Measurements from ENCODE around the gene PRICKLE1. TPM values are rescaled to one million over a fixed set of nuclear protein-coding genes. Genes with fewer than 3 reads are reported as not detected.

The PRICKLE1 gene
- total RNA-seq, 1 experiment from 2014 or later = 1.1 TPM

DNA sequence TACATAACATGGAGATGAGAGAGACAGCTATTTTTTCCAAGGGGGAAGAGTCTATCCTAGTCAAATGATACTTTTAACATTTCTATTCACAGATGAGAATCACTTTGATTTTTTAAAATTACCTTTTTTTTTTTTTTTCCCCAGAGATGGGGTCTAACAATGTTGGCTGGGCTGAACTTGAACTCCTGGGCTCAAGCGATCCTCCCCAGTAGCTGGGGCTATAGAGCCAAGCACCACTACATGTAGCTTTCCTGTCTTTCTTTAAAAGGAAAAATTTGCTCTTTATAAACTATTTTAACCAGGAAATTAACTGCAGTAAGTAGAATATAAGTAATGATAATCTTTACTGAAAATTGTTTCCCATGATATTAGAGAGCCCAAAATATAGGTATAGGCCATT, 3.3 kb downstream of the PRICKLE1 start:
- Histone ChIP-seq H3K4me1 (ENCODE audit: low read length) (no peaks in the 10 kb centered on the region), H2AFZ (ENCODE audit: low read length) (no peak overlapping the region), H3K27me3 (ENCODE audit: low read length) (no peaks in the 10 kb centered on the region), H3K27ac (ENCODE audit: low read length) (no peak overlapping the region), H3K9me3 (ENCODE audit: low read length) (no peaks in the 10 kb centered on the region), H3K4me2 (ENCODE audit: low read depth, low read length, poor library complexity, severe bottlenecking) (no peak overlapping the region), H3K9ac (ENCODE audit: low read length) (no peak overlapping the region), H3K79me2 (ENCODE audit: low read length) (no peaks in the 10 kb centered on the region), H3K9me2 (replicated peaks; ENCODE audit: insufficient read depth, low read length) (no peaks in the 10 kb centered on the region), H4K20me1 (ENCODE audit: insufficient read depth, low read depth, low read length) (no peaks in the 10 kb centered on the region), H3K4me3 (ENCODE audit: low read length) (no peak overlapping the region), H3K36me3 (ENCODE audit: insufficient read depth, low read length) (no peaks in the 10 kb centered on the region)
- DNase-seq = no peak

DNA sequence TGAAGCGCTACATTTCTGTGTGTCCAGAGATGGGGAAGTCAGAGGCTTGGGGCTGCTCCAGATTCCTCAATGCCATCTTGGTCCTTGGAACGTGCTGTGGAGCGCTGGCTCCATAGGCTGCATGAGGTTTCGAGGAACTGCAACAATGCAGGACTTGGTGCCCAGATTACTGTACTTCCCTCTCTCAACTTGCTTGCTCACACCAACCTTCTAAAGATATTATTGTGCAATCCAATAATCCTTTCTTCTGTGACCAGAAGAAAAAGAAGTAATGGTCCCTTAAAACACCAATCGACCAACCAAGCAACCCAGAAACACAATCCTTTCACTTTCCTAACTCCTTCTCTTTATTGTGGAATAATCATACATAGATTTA, 3.7 kb downstream of the PRICKLE1 start:
- Histone ChIP-seq H3K9me3 (ENCODE audit: low read length) (no peaks in the 10 kb centered on the region), H2AFZ (ENCODE audit: low read length) (no peak overlapping the region), H3K9ac (ENCODE audit: low read length) (no peak overlapping the region), H3K4me1 (ENCODE audit: low read length) (no peaks in the 10 kb centered on the region), H4K20me1 (ENCODE audit: insufficient read depth, low read depth, low read length) (no peaks in the 10 kb centered on the region), H3K79me2 (ENCODE audit: low read length) (no peaks in the 10 kb centered on the region), H3K9me2 (replicated peaks; ENCODE audit: insufficient read depth, low read length) (no peaks in the 10 kb centered on the region), H3K27me3 (ENCODE audit: low read length) (no peaks in the 10 kb centered on the region), H3K36me3 (ENCODE audit: insufficient read depth, low read length) (no peaks in the 10 kb centered on the region), H3K27ac (ENCODE audit: low read length) (no peak overlapping the region), H3K4me2 (ENCODE audit: low read depth, low read length, poor library complexity, severe bottlenecking) (no peak overlapping the region), H3K4me3 (ENCODE audit: low read length) (no peak overlapping the region)
- no peak for DNase-seq

DNA sequence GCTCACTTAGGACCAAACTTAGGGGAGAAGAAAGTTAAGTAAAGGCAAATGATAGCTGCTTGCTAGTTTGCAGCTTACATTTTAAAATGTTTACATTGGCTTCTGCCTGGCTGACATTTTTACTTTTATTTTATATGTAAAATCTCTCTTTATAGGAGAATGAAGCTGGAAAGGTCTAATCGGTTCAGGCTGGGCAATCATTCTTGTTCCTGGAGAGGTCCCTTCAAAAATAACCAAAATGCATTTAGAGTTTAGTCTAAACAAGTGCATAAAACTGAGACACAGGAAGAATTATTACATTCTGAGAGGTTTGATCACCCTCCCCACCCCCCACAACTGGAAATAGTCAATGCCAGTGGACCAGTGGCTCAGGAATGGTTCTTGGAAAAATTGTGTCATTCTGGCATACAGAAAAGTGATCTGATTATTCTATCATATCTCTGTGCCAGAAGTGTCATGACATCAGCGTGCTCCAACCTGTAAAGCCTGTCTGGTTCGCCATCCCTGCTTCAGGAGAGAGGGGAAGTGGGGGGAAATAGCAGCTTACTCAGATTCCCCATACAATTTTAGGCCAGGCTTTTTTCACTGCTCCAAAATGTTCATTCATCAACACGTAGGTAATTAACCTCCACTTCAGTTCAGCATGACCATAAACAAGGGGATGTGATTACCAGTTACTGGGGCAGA, 4.2 kb downstream of the PRICKLE1 start:
- no peaks in the 10 kb centered on the region for H3K4me1 ChIP-seq (ENCODE audit: low read length)
- H3K9me3 ChIP-seq (ENCODE audit: low read length) = no peaks in the 10 kb centered on the region
- no peaks in the 10 kb centered on the region for H3K36me3 ChIP-seq (ENCODE audit: insufficient read depth, low read length)
- H3K27me3 ChIP-seq (ENCODE audit: low read length) = no peaks in the 10 kb centered on the region
- no peak overlapping the region for H2AFZ ChIP-seq (ENCODE audit: low read length)
- no peak overlapping the region for H3K4me2 ChIP-seq (ENCODE audit: low read depth, low read length, poor library complexity, severe bottlenecking)
- H3K27ac ChIP-seq (ENCODE audit: low read length) = no peak overlapping the region
- no peaks in the 10 kb centered on the region for H4K20me1 ChIP-seq (ENCODE audit: insufficient read depth, low read depth, low read length)
- H3K79me2 ChIP-seq (ENCODE audit: low read length) = no peaks in the 10 kb centered on the region
- H3K4me3 ChIP-seq (ENCODE audit: low read length) = no peak overlapping the region
- H3K9me2 ChIP-seq (replicated peaks; ENCODE audit: insufficient read depth, low read length) = no peaks in the 10 kb centered on the region
- DNase-seq = no peak
- no peak overlapping the region for H3K9ac ChIP-seq (ENCODE audit: low read length)

DNA sequence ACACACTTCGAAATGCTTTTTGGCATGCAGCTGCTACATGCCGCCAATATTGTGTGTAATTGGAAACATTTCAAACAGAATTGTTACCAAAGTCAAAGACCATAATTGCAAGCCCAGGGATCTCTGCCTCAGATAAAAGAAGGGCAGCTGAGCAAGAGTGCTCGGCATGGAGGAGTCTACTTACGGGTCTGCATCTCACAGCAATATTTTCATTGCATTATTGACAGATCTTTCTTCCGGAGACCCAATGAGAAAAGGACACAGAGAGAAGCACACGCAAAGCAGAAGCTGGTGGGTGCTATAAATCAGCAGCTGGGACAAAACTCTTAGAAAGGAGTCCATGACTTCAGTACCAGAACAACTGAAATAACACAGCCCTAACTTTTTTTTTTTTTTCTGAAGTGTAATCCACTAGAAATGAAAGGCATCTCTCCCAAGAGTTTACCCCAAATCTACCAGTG, 4.9 kb downstream of the PRICKLE1 start:
- H3K9ac ChIP-seq (ENCODE audit: low read length) = no peak overlapping the region
- H3K79me2 ChIP-seq (ENCODE audit: low read length) = no peaks in the 10 kb centered on the region
- no peak overlapping the region for H3K4me2 ChIP-seq (ENCODE audit: low read depth, low read length, poor library complexity, severe bottlenecking)
- no peak for DNase-seq
- no peaks in the 10 kb centered on the region for H3K9me2 ChIP-seq (replicated peaks; ENCODE audit: insufficient read depth, low read length)
- H3K27ac ChIP-seq (ENCODE audit: low read length) = no peak overlapping the region
- no peaks in the 10 kb centered on the region for H3K9me3 ChIP-seq (ENCODE audit: low read length)
- no peak overlapping the region for H2AFZ ChIP-seq (ENCODE audit: low read length)
- no peaks in the 10 kb centered on the region for H3K27me3 ChIP-seq (ENCODE audit: low read length)
- H3K4me1 ChIP-seq (ENCODE audit: low read length) = no peaks in the 10 kb centered on the region
- H3K4me3 ChIP-seq (ENCODE audit: low read length) = no peak overlapping the region
- H4K20me1 ChIP-seq (ENCODE audit: insufficient read depth, low read depth, low read length) = no peaks in the 10 kb centered on the region
- no peaks in the 10 kb centered on the region for H3K36me3 ChIP-seq (ENCODE audit: insufficient read depth, low read length)

DNA sequence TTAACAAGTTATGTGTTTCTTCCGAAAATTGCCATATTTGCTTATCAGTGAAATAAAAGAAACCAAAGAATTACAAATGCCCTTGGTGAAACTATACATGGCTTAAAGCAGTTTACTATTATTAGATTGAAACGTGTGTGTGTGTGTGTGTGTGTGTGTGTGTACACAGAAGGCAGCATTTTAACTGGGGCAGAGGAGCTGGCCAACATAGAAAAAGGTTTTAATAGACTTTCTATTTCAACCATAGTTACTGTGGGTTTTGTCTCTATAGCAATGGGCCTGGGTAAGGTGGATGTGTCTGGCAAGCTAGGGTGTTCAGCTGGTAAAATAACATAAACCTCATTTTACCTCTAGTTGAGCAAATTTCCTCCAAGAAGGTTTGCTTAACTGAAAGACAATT, 6.5 kb downstream of the PRICKLE1 start:
- no peak overlapping the region for H3K27ac ChIP-seq (ENCODE audit: low read length)
- H3K4me3 ChIP-seq (ENCODE audit: low read length) = no peak overlapping the region
- H3K9me2 ChIP-seq (replicated peaks; ENCODE audit: insufficient read depth, low read length) = no peaks in the 10 kb centered on the region
- no peak overlapping the region for H2AFZ ChIP-seq (ENCODE audit: low read length)
- H4K20me1 ChIP-seq (ENCODE audit: insufficient read depth, low read depth, low read length) = no peaks in the 10 kb centered on the region
- no peak overlapping the region for H3K9ac ChIP-seq (ENCODE audit: low read length)
- no peaks in the 10 kb centered on the region for H3K79me2 ChIP-seq (ENCODE audit: low read length)
- H3K9me3 ChIP-seq (ENCODE audit: low read length) = no peaks in the 10 kb centered on the region
- no peak for DNase-seq
- H3K36me3 ChIP-seq (ENCODE audit: insufficient read depth, low read length) = no peaks in the 10 kb centered on the region
- no peaks in the 10 kb centered on the region for H3K27me3 ChIP-seq (ENCODE audit: low read length)
- H3K4me1 ChIP-seq (ENCODE audit: low read length) = no peaks in the 10 kb centered on the region
- H3K4me2 ChIP-seq (ENCODE audit: low read depth, low read length, poor library complexity, severe bottlenecking) = no peak overlapping the region

DNA sequence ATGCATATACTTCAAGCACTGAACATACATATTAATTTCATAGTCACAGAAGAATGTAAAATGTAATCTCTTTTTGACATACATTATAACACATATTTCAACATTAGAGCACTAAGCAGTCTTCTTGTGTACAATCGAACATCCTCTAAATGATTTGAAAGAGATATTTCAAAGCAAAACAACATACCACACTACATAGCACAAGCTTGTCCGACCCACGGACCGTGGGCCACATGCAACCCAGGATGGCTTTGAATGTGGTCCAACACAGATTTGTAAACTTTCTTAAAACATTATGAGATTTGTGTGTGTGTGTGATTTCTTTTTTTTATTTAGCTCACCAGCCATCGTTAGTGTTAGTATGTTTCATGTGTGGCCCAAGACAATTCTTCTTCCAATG, 7.0 kb downstream of the PRICKLE1 start:
- Histone ChIP-seq H3K9me2 (replicated peaks; ENCODE audit: insufficient read depth, low read length) (no peaks in the 10 kb centered on the region), H3K27ac (ENCODE audit: low read length) (no peak overlapping the region), H3K9ac (ENCODE audit: low read length) (no peak overlapping the region), H2AFZ (ENCODE audit: low read length) (no peak overlapping the region), H3K4me2 (ENCODE audit: low read depth, low read length, poor library complexity, severe bottlenecking) (no peak overlapping the region), H3K4me3 (ENCODE audit: low read length) (no peak overlapping the region), H3K9me3 (ENCODE audit: low read length) (no peaks in the 10 kb centered on the region), H3K36me3 (ENCODE audit: insufficient read depth, low read length) (no peaks in the 10 kb centered on the region), H3K79me2 (ENCODE audit: low read length) (no peaks in the 10 kb centered on the region), H3K4me1 (ENCODE audit: low read length) (no peaks in the 10 kb centered on the region), H4K20me1 (ENCODE audit: insufficient read depth, low read depth, low read length) (no peaks in the 10 kb centered on the region), H3K27me3 (ENCODE audit: low read length) (no peaks in the 10 kb centered on the region)
- DNase-seq = no peak

DNA sequence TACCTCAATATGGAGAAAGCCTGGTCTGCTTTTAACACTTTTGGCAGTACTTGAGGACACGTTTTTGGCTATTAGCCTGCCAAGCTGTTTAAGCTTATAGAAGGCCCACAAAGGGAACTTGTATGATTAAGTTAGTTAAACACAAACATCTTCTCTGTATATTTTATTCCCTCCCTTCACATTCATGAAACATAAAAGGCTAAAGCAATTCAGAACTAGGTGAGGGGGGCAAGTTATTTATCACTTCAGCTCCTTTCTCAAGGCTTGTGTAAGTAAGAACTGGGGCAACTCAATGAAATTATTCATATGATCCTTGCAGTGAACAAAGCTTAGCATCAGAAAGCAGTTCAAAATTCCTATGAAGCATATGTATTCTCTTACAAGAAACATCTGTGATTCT, 7.5 kb downstream of the PRICKLE1 start:
- no peak overlapping the region for H3K4me2 ChIP-seq (ENCODE audit: low read depth, low read length, poor library complexity, severe bottlenecking)
- no peak for DNase-seq
- no peaks in the 10 kb centered on the region for H3K79me2 ChIP-seq (ENCODE audit: low read length)

DNA sequence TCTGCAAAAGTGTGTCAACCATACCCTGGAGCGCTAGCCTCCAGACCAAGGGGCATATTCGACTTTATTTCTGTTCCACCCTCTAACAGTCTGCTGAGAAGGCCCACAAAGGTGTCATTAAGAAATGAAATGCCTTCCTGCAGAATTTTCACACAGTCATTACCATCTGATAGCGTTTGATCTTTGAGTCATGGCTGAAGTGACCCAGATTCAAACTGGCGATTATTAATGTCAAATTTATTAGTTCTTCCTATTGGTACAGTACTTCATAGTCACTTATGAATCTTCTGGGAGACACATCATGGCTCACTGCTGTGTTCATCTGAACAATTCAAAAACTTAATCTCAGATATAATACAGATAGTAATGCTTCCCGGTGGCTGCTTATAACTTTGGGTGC, 13.2 kb downstream of the PRICKLE1 start:
- H3K27me3 ChIP-seq (ENCODE audit: low read length) = no peaks in the 10 kb centered on the region
- no peak overlapping the region for H3K9ac ChIP-seq (ENCODE audit: low read length)
- no peak for DNase-seq
- no peaks in the 10 kb centered on the region for H3K9me3 ChIP-seq (ENCODE audit: low read length)
- H4K20me1 ChIP-seq (ENCODE audit: insufficient read depth, low read depth, low read length) = no peaks in the 10 kb centered on the region
- H3K4me3 ChIP-seq (ENCODE audit: low read length) = no peak overlapping the region
- no peak overlapping the region for H3K4me2 ChIP-seq (ENCODE audit: low read depth, low read length, poor library complexity, severe bottlenecking)
- H3K36me3 ChIP-seq (ENCODE audit: insufficient read depth, low read length) = no peaks in the 10 kb centered on the region
- peaks cover 5% of the 10 kb centered on the region; the same call in 1 of the 2 replicates for H3K4me1 ChIP-seq (ENCODE audit: low read length)
- H3K9me2 ChIP-seq (replicated peaks; ENCODE audit: insufficient read depth, low read length) = no peaks in the 10 kb centered on the region
- H3K79me2 ChIP-seq (ENCODE audit: low read length) = no peaks in the 10 kb centered on the region
- H3K27ac ChIP-seq (ENCODE audit: low read length) = no peak overlapping the region
- H2AFZ ChIP-seq (ENCODE audit: low read length) = no peak overlapping the region

More for the DNA sequence above, 7.5 kb downstream of the PRICKLE1 start:
- Histone ChIP-seq H3K36me3 (ENCODE audit: insufficient read depth, low read length) (no peaks in the 10 kb centered on the region), H4K20me1 (ENCODE audit: insufficient read depth, low read depth, low read length) (no peaks in the 10 kb centered on the region), H3K27ac (ENCODE audit: low read length) (no peak overlapping the region), H3K4me1 (ENCODE audit: low read length) (no peaks in the 10 kb centered on the region), H3K27me3 (ENCODE audit: low read length) (no peaks in the 10 kb centered on the region), H2AFZ (ENCODE audit: low read length) (no peak overlapping the region), H3K9me2 (replicated peaks; ENCODE audit: insufficient read depth, low read length) (no peaks in the 10 kb centered on the region), H3K9ac (ENCODE audit: low read length) (no peak overlapping the region), H3K4me3 (ENCODE audit: low read length) (no peak overlapping the region), H3K9me3 (ENCODE audit: low read length) (no peaks in the 10 kb centered on the region)
